Stomach smooth muscle (tissue), 2 donors: ENCODE data around the gene GSKIP.

ENCODE experiments used
- H3K27ac ChIP-seq: one replicate; pipeline ENCODE4 v1.7.0; 2013; ENCODE audit warnings: mild to moderate bottlenecking, low read length, inconsistent platforms
- H3K27me3 ChIP-seq, 2 donors: one replicate each; pipeline ENCODE4 v1.7.0; 2013; ENCODE audit warnings: low read length in 2 of 2; ENCODE audit not compliant: insufficient read depth in 2 of 2, control insufficient read depth in 1 of 2
- H3K36me3 ChIP-seq, 2 donors: one replicate each; pipeline ENCODE4 v1.7.0; 2013; ENCODE audit warnings: low read length in 2 of 2; ENCODE audit not compliant: control insufficient read depth in 2 of 2, insufficient read depth in 2 of 2
- H3K4me1 ChIP-seq: one replicate; pipeline ENCODE4 v1.7.0; 2013; ENCODE audit warnings: low read length; ENCODE audit not compliant: control insufficient read depth, insufficient read depth
- H3K4me3 ChIP-seq, 2 donors: one replicate each; pipeline ENCODE4 v1.7.0; 2013; ENCODE audit warnings: low read length in 2 of 2
- H3K9ac ChIP-seq, 2 donors: one replicate each; pipeline ENCODE4 v1.7.0; 2013; ENCODE audit warnings: low read length in 2 of 2, mild to moderate bottlenecking in 1 of 2
- H3K9me3 ChIP-seq, 2 donors: one replicate each; pipeline ENCODE4 v1.7.0; 2013; ENCODE audit warnings: low read length in 2 of 2; ENCODE audit not compliant: control insufficient read depth in 2 of 2
- donor health status: healthy.
- donor health status: Pancreatic carcinoma.

GSKIP gene

DNA sequence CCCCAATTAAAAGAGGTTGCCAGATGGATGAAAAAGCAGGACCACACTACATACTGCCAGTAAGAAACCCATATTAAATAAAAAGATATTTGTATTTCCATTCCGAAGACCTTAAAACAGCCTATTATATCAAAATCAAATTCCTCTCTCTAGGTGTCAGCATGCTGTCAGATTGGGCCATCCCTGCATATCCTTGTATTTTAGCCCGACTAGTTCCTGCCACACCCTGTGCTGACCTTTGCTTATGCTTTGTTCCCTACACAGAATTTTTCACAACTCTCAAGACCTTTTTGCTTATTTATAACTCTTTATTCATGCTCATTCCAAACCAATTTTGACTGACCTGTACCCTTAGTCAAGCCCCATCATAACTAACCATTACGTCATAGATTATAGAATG lies 12.8 kb downstream of the GSKIP start:
- H3K4me3 ChIP-seq, result no peak overlapping the region
- H3K4me1 ChIP-seq, result no peaks in the 10 kb centered on the region
- no peaks in the 10 kb centered on the region for H3K27me3 ChIP-seq
- no peaks in the 10 kb centered on the region for H3K36me3 ChIP-seq
- no peak overlapping the region for H3K27ac ChIP-seq
- H3K9me3 ChIP-seq, result no peaks in the 10 kb centered on the region
- no peak overlapping the region for H3K9ac ChIP-seq

GRCh38 chr14:96380735-96381134 lies 17.4 kb downstream of the GSKIP start:
- H3K4me3 ChIP-seq, result no peak overlapping the region
- H3K9me3 ChIP-seq, result no peaks in the 10 kb centered on the region
- no peak overlapping the region for H3K9ac ChIP-seq
- H3K36me3 ChIP-seq, result peaks cover 5 to 6% of the 10 kb centered on the region in 2 donors
- no peak overlapping the region for H3K27ac ChIP-seq
- H3K27me3 ChIP-seq, result no peaks in the 10 kb centered on the region
- H3K4me1 ChIP-seq, result no peaks in the 10 kb centered on the region

- Histone ChIP-seq H3K36me3 (peaks cover 5 to 6% of the 10 kb centered on the region in 2 donors), H3K9ac (no peak overlapping the region), H3K4me1 (no peaks in the 10 kb centered on the region)
Measured at GRCh38 chr14:96383445-96383844, 20.1 kb downstream of the GSKIP start.

GRCh38 chr14:96384053-96384452 lies 20.7 kb downstream of the GSKIP start:
- no peaks in the 10 kb centered on the region for H3K27me3 ChIP-seq
- H3K27ac ChIP-seq, result no peak overlapping the region
- H3K4me1 ChIP-seq, result no peaks in the 10 kb centered on the region
- H3K4me3 ChIP-seq, result no peak overlapping the region
- H3K36me3 ChIP-seq, result peaks cover 5 to 6% of the 10 kb centered on the region in 2 donors
- H3K9ac ChIP-seq, result no peak overlapping the region
- no peaks in the 10 kb centered on the region for H3K9me3 ChIP-seq

More at GRCh38 chr14:96383445-96383844, 20.1 kb downstream of the GSKIP start:
- H3K27ac ChIP-seq, result no peak overlapping the region
- H3K9me3 ChIP-seq, result no peaks in the 10 kb centered on the region
- H3K4me3 ChIP-seq, result no peak overlapping the region
- H3K27me3 ChIP-seq, result no peaks in the 10 kb centered on the region

DNA sequence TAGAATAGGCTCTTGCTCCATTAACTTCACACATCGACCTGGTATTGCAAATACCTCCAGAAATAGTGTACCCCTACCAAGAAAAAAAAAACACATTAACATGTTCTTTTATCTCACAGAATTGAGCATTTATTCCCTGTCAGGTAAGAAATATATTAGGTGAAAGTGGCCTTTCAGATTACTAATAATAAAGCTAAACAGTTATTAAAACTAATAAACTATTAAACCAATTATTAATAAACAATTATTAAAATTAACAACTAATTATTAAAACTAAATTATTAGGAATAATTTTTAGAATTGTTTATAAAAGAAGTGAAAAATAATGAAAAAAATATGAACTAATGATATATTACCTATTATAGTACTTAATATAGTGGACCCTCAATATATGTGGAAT lies 21.4 kb downstream of the GSKIP start:
- Histone ChIP-seq H3K4me3 (no peak overlapping the region), H3K9ac (no peak overlapping the region), H3K9me3 (no peaks in the 10 kb centered on the region), H3K27me3 (no peaks in the 10 kb centered on the region), H3K27ac (no peak overlapping the region), H3K36me3 (peaks cover 5 to 6% of the 10 kb centered on the region in 2 donors), H3K4me1 (no peaks in the 10 kb centered on the region)

DNA sequence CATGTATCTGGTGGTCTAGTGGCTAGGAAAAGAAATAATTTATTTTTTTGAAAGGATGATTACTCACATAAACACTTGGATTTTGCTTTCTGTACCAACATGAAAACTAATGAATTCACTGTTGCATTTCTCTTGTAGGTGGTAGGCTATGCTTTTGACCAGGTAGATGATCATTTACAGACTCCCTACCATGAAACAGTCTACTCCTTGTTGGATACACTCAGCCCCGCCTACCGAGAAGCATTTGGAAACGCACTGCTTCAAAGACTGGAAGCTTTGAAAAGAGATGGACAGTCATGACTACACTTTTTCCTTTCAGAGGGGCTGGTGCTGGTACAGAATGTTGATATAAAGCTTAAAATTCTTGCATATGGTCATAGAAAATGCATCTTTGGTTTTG lies 22.1 kb downstream of the GSKIP start:
- H3K36me3 ChIP-seq, result peaks cover 5 to 6% of the 10 kb centered on the region in 2 donors
- no peak overlapping the region for H3K9ac ChIP-seq

GRCh38 chr14:96390965-96391292 lies 27.6 kb downstream of the GSKIP start:
- peaks cover 13% of the 10 kb centered on the region for H3K4me1 ChIP-seq
- H3K9me3 ChIP-seq, result no peaks in the 10 kb centered on the region
- no peak overlapping the region for H3K27ac ChIP-seq
- peak overlapping the region; percentile 82 to 90 for H3K4me3 ChIP-seq
- no peaks in the 10 kb centered on the region for H3K36me3 ChIP-seq
- no peaks in the 10 kb centered on the region for H3K27me3 ChIP-seq
- peak overlapping the region; percentile 58 to 69 for H3K9ac ChIP-seq

More for the DNA sequence above, 22.1 kb downstream of the GSKIP start:
- Histone ChIP-seq H3K9me3 (no peaks in the 10 kb centered on the region), H3K4me1 (no peaks in the 10 kb centered on the region), H3K27ac (no peak overlapping the region), H3K4me3 (no peak overlapping the region), H3K27me3 (no peaks in the 10 kb centered on the region)

DNA sequence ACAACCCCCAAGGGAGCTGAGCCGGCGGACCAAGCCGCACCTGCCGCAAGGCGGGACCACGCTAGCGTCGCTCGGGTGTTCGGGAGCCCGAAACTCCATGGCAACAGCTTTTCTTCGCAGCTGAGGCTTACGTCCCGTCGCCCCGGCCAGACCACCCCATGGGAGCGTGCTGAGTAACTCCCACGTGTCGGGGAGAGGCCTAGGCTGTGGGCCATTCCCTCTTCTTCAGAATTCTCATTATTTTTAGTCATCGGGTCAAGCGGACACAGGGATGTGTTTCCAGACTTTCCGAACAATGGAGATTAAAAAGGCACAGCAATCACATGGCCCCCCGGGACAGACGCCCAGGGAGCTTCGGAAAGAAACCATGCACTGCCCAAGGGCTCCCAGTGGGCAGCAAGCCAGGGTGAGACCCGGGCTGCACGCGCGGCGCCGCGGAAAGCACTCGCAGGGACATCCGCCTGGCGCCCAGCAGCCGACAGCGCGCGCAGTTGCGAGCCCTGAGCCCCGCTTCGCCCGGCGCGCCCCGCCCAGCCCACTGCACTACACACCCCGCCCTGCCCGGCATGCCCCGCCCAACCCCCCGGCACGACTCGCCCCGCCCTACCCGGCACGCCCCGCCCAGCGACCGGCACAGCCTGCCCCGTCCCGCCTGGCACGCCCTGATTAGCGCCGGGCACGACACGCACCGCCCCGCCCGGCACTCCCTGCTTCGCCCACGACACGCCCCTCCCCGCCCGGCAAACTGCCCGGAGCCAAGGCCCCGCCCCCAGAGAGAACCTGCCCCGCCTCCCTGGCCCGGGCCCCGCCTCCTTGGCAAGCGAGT lies 28.2 kb downstream of the GSKIP start:
- H3K9ac ChIP-seq, result peak overlapping the region; percentile 58 to 70
- H3K9me3 ChIP-seq, result no peaks in the 10 kb centered on the region
- peaks cover 13% of the 10 kb centered on the region for H3K4me1 ChIP-seq
- no peaks in the 10 kb centered on the region for H3K27me3 ChIP-seq
- H3K4me3 ChIP-seq, result peak overlapping the region; percentile 82 to 90
- no peaks in the 10 kb centered on the region for H3K36me3 ChIP-seq
- H3K27ac ChIP-seq, result no peak overlapping the region

GRCh38 chr14:96393071-96393691 lies 29.9 kb downstream of the GSKIP start:
- no peaks in the 10 kb centered on the region for H3K27me3 ChIP-seq
- H3K9ac ChIP-seq, result no peak overlapping the region
- H3K4me1 ChIP-seq, result peaks cover 13% of the 10 kb centered on the region
- no peak overlapping the region for H3K4me3 ChIP-seq
- no peaks in the 10 kb centered on the region for H3K9me3 ChIP-seq
- H3K27ac ChIP-seq, result no peak overlapping the region
- no peaks in the 10 kb centered on the region for H3K36me3 ChIP-seq

- H3K9me3 ChIP-seq, result no peaks in the 10 kb centered on the region
- H3K27ac ChIP-seq, result no peak overlapping the region
Measured at GRCh38 chr14:96394047-96394815, 30.9 kb downstream of the GSKIP start.

More at GRCh38 chr14:96394047-96394815, 30.9 kb downstream of the GSKIP start:
- Histone ChIP-seq H3K36me3 (no peaks in the 10 kb centered on the region), H3K4me1 (peaks cover 13% of the 10 kb centered on the region), H3K4me3 (no peak overlapping the region), H3K27me3 (no peaks in the 10 kb centered on the region), H3K9ac (no peak overlapping the region)
